SU-DHL-6 (cell line): ENCODE data around the gene RHEB.

Experiments
- H2AFZ ChIP-seq: fragments of 200-600 bp; sonication (generic); 2 replicates; pipeline ENCODE4 v1.6.1; 2014; ENCODE audit warnings: low read depth, mild to moderate bottlenecking, moderate library complexity, mixed read lengths, antibody characterized with exemption, low read length; ENCODE audit not compliant: severe bottlenecking
- H3F3A ChIP-seq: fragments of 200-600 bp; shearing (Covaris generic); 2 replicates; pipeline ENCODE4 v1.6.0; 2016; ENCODE audit warnings: antibody characterized with exemption, mild to moderate bottlenecking; ENCODE audit not compliant: insufficient read depth
- H3K27ac ChIP-seq: fragments of 200-600 bp; sonication (generic); 2 replicates; pipeline ENCODE4 v1.5.1; 2016; ENCODE audit warnings: low read depth, mild to moderate bottlenecking, low read length, moderate library complexity, mixed read lengths
- H3K27me3 ChIP-seq: fragments of 200-600 bp; sonication (generic), shearing (Covaris generic); 2 replicates; pipeline ENCODE4 v1.6.0; 2014; ENCODE audit warnings: mild to moderate bottlenecking, low read length
- H3K36me3 ChIP-seq: fragments of 200-600 bp; sonication (generic); 2 replicates; pipeline ENCODE4 v1.6.1; 2014; ENCODE audit warnings: mild to moderate bottlenecking, low read length, mixed read lengths
- H3K4me2 ChIP-seq: fragments of 300-600, 200-600 bp; shearing (Covaris generic), sonication (generic); 2 replicates; pipeline ENCODE4 v1.6.0; 2014; ENCODE audit warnings: low read length, low read depth, mild to moderate bottlenecking; ENCODE audit not compliant: poor library complexity, severe bottlenecking
- H3K4me3 ChIP-seq: fragments of 200-600 bp; sonication (generic); 2 replicates; pipeline ENCODE4 v1.5.1; 2014; ENCODE audit warnings: antibody characterized with exemption, low read length, mild to moderate bottlenecking, mixed read lengths; ENCODE audit not compliant: insufficient read depth, poor library complexity, severe bottlenecking
- H3K79me2 ChIP-seq: fragments of 200-600 bp; sonication (generic); 2 replicates; pipeline ENCODE4 v1.6.1; 2014; ENCODE audit warnings: mild to moderate bottlenecking, low read length, moderate library complexity; ENCODE audit not compliant: insufficient read depth
- H3K9ac ChIP-seq: fragments of 200-600 bp; sonication (generic); 2 replicates; pipeline ENCODE4 v1.7.0; 2014; ENCODE audit warnings: mild to moderate bottlenecking, low read length
- H3K9me2 ChIP-seq: fragments of 200-600 bp; sonication (generic); replicated peaks from 2 replicates; pipeline ENCODE4 v1.6.1; 2014; ENCODE audit warnings: low read length; ENCODE audit not compliant: insufficient read depth
- H3K9me3 ChIP-seq: fragments of 200-600 bp; sonication (generic); 2 replicates; pipeline ENCODE4 v1.6.1; 2014; ENCODE audit warnings: low read length, mixed read lengths; ENCODE audit not compliant: insufficient read depth
- H4K20me1 ChIP-seq: fragments of 200-600 bp; sonication (generic); 2 replicates; pipeline ENCODE4 v1.6.1; 2014; ENCODE audit warnings: low read depth, mild to moderate bottlenecking, antibody characterized with exemption, low read length, moderate library complexity, mixed read lengths
- CTCF ChIP-seq: fragments of 200-600 bp; sonication (generic); IDR thresholded peaks from one replicate; pipeline ENCODE4 v1.5.1; 2017; ENCODE audit warnings: antibody characterized with exemption, mild to moderate bottlenecking, low read length, moderate library complexity; ENCODE audit not compliant: insufficient read depth, poor library complexity, severe bottlenecking
- EZH2phosphoT487 ChIP-seq: fragments of 200-600 bp; sonication (generic), shearing (Covaris generic); conservative IDR thresholded peaks from 2 replicates; pipeline ENCODE4 v1.6.1; 2018; ENCODE audit warnings: mild to moderate bottlenecking, antibody characterized with exemption, low read length, moderate library complexity, mixed read lengths

RHEB gene

GRCh38 chr7:151551820-151552219 lies 32.1 kb upstream of the RHEB start:
- H3K9ac ChIP-seq = no peak overlapping the region
- no peak overlapping the region for H3K4me2 ChIP-seq
- no peaks in the 10 kb centered on the region for H3K36me3 ChIP-seq

GRCh38 chr7:151550656-151551286 lies 31.1 kb upstream of the RHEB start:
- Histone ChIP-seq H2AFZ (no peak overlapping the region), H3K27ac (no peak overlapping the region), H3F3A (no peaks in the 10 kb centered on the region), H3K9me2 (no peaks in the 10 kb centered on the region), H3K27me3 (no peaks in the 10 kb centered on the region), H3K36me3 (no peaks in the 10 kb centered on the region), H3K79me2 (no peaks in the 10 kb centered on the region), H4K20me1 (no peaks in the 10 kb centered on the region), H3K4me3 (no peak overlapping the region), H3K4me2 (no peak overlapping the region), H3K9ac (no peak overlapping the region), H3K9me3 (no peaks in the 10 kb centered on the region)
- no peak for TF ChIP-seq EZH2phosphoT487
- TF ChIP-seq CTCF = no peak

More at GRCh38 chr7:151551820-151552219, 32.1 kb upstream of the RHEB start:
- Histone ChIP-seq H3F3A (no peaks in the 10 kb centered on the region), H2AFZ (no peak overlapping the region), H3K27me3 (no peaks in the 10 kb centered on the region), H3K9me3 (no peaks in the 10 kb centered on the region), H3K4me3 (no peak overlapping the region), H3K79me2 (no peaks in the 10 kb centered on the region), H3K9me2 (no peaks in the 10 kb centered on the region), H3K27ac (no peak overlapping the region), H4K20me1 (no peaks in the 10 kb centered on the region)
- no peak for TF ChIP-seq CTCF
- TF ChIP-seq EZH2phosphoT487 = no peak

GRCh38 chr7:151549644-151550043 lies 29.9 kb upstream of the RHEB start:
- Histone ChIP-seq H3K27ac (no peak overlapping the region), H3K9me2 (no peaks in the 10 kb centered on the region), H4K20me1 (no peaks in the 10 kb centered on the region), H3K79me2 (no peaks in the 10 kb centered on the region), H3K27me3 (no peaks in the 10 kb centered on the region), H3F3A (no peaks in the 10 kb centered on the region), H3K36me3 (no peaks in the 10 kb centered on the region), H2AFZ (no peak overlapping the region), H3K4me2 (no peak overlapping the region), H3K4me3 (no peak overlapping the region), H3K9me3 (no peaks in the 10 kb centered on the region), H3K9ac (no peak overlapping the region)
- TF ChIP-seq EZH2phosphoT487 (no peak), CTCF (no peak)
